Epithelial cell of esophagus (primary cell): ENCODE results near the gene LRP1-AS.

Source experiments
- DNase-seq: peaks from one replicate; pipeline ENCODE4 v3.0.0; 2010; ENCODE audit warnings: low read depth
- H3K4me3 ChIP-seq: 2 replicates; pipeline ENCODE4 v1.5.1; 2011; ENCODE audit warnings: mild to moderate bottlenecking, low read length, control low read depth
- TF ChIP-seq, protein P1 (sequence below): IDR thresholded peaks from 2 replicates; pipeline ENCODE4 v1.5.1; 2011; ENCODE audit warnings: low read depth, mild to moderate bottlenecking, low read length, control low read depth, inconsistent platforms; ENCODE audit not compliant: insufficient read depth; ENCODE audit errors: missing control alignments

The LRP1-AS gene

GRCh38 chr12:57180321-57180989, 33.0 kb upstream of the LRP1-AS start:
- H3K4me3 ChIP-seq, result no peak overlapping the region
- TF ChIP-seq, protein P1, sequence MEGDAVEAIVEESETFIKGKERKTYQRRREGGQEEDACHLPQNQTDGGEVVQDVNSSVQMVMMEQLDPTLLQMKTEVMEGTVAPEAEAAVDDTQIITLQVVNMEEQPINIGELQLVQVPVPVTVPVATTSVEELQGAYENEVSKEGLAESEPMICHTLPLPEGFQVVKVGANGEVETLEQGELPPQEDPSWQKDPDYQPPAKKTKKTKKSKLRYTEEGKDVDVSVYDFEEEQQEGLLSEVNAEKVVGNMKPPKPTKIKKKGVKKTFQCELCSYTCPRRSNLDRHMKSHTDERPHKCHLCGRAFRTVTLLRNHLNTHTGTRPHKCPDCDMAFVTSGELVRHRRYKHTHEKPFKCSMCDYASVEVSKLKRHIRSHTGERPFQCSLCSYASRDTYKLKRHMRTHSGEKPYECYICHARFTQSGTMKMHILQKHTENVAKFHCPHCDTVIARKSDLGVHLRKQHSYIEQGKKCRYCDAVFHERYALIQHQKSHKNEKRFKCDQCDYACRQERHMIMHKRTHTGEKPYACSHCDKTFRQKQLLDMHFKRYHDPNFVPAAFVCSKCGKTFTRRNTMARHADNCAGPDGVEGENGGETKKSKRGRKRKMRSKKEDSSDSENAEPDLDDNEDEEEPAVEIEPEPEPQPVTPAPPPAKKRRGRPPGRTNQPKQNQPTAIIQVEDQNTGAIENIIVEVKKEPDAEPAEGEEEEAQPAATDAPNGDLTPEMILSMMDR, result no peak
- no peak for DNase-seq

DNA sequence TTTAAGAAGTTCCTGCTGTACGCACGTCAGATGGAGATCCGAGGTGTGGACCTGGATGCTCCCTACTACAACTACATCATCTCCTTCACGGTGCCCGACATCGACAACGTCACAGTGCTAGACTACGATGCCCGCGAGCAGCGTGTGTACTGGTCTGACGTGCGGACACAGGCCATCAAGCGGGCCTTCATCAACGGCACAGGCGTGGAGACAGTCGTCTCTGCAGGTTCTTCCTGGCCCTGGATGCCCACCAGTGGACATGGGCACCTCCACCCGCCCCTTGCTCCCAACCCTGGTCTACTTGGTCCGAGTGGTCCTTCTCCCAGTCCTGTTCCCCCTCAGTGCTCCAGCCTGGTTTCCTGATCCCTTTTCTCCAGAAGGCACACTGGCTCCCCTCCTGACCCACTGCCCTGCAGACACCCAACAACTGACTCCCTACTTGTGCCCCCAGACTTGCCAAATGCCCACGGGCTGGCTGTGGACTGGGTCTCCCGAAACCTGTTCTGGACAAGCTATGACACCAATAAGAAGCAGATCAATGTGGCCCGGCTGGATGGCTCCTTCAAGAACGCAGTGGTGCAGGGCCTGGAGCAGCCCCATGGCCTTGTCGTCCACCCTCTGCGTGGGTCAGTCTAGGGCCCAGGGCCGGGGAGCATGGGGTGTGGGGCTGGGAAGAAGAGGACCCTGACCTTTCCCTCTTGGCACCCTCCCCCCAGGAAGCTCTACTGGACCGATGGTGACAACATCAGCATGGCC, 32.1 kb upstream of the LRP1-AS start:
- DNase-seq, result no peak

GRCh38 chr12:57178213-57178612, 30.8 kb upstream of the LRP1-AS start:
- TF ChIP-seq, protein P1, result no peak
- no peak for DNase-seq
- no peak overlapping the region for H3K4me3 ChIP-seq

More for the DNA sequence above, 32.1 kb upstream of the LRP1-AS start:
- TF ChIP-seq, protein P1, result no peak
- no peak overlapping the region for H3K4me3 ChIP-seq

DNA sequence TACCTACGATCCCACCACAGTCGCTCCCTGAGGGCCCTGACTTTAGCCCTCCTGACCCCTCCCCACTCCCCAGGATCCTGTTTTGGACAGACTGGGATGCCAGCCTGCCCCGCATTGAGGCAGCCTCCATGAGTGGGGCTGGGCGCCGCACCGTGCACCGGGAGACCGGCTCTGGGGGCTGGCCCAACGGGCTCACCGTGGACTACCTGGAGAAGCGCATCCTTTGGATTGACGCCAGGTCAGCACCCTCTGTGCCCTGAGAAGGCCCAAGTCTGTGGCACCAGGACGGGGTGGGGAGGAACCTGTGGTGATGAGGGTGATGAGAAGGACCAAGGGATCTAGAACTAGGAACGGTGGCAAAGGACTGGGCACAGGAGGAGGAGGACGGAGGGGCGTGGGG, 29.9 kb upstream of the LRP1-AS start:
- no peak overlapping the region for H3K4me3 ChIP-seq
- TF ChIP-seq, protein P1, result no peak
- no peak for DNase-seq

GRCh38 chr12:57176846-57177245, 29.4 kb upstream of the LRP1-AS start:
- peak; percentile 78 for DNase-seq
- TF ChIP-seq, protein P1, result no peak

GRCh38 chr12:57176139-57176477, 28.7 kb upstream of the LRP1-AS start:
- no peak for DNase-seq
- H3K4me3 ChIP-seq, result no peak overlapping the region
- TF ChIP-seq, protein P1, result no peak

More at GRCh38 chr12:57176846-57177245, 29.4 kb upstream of the LRP1-AS start:
- H3K4me3 ChIP-seq, result no peak overlapping the region
